ENCODE measurements around the gene GAS7.

Gene GAS7

DNA sequence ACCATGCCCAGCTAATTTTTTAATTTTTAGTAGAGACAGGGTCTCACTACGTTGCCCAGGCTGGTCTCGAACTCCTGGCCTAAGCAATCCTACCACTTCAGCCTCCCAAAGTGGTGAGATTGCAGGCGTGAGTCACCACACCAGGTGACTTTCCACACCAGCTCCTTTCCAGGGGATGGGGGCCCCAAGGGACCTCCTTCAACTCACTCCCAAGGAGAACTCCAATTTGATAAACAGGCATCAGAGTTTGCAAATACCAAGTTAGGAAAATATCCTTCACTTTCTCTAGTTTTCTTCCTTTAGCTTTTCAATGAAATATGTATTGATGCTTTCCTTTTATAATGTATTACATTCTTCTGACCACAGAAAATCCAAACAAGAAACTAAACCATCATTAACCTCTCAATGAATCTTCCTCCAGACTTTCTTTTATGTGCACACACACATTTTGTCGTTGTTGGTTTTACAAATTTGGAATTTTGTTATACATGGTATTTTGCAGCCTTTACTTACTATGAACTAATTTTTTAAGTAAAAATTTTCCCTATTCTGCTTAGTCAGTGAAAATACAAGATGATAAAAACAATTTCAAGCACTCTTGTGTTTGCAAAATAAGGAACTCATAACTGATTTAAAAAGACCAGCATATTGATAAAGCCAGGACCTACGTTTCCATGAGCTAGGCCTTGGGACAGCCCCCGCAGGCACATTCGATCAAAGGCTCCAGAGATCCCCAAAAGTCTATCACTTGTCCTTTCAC lies 32.0 kb downstream of the GAS7 start:
- Histone ChIP-seq H2BK5ac (ENCODE audit: low read depth, low read length, poor library complexity) (no peak overlapping the region), H3K79me2 (ENCODE audit: control insufficient read depth, insufficient read depth, low read length, poor library complexity) (no peaks in the 10 kb centered on the region), H3K23ac (ENCODE audit: low read length) (no peak overlapping the region), H3K9ac (ENCODE audit: low read length) (no peak overlapping the region), H3K27me3 (ENCODE audit: insufficient read depth, low read length) (no peaks in the 10 kb centered on the region), H3K36me3 (ENCODE audit: control insufficient read depth in 1 of 2, insufficient read depth in 2 of 2, low read length in 2 of 2) (no peaks in the 10 kb centered on the region), H3K14ac (ENCODE audit: low read length) (no peak overlapping the region), H3K18ac (ENCODE audit: low read length) (no peak overlapping the region), H3K79me1 (ENCODE audit: low read length) (peaks cover 3% of the 10 kb centered on the region), H3K9me3 (ENCODE audit: insufficient read depth, low read depth, low read length) (no peaks in the 10 kb centered on the region), H2AFZ (ENCODE audit: insufficient read depth, low read length, poor library complexity) (no peak overlapping the region), H4K91ac (ENCODE audit: low read depth, low read length) (no peak overlapping the region), H2AK5ac (ENCODE audit: low read length) (no peak overlapping the region), H4K8ac (ENCODE audit: low read depth, low read length) (no peak overlapping the region), H3K4me3 (ENCODE audit: low read depth, low read length) (no peak overlapping the region), H2BK120ac (ENCODE audit: insufficient read depth, low read length, poor library complexity) (no peak overlapping the region), H3K4me2 (ENCODE audit: low read length) (no peak overlapping the region), H3K4ac (ENCODE audit: low read depth, low read length) (peak overlapping the region; percentile 9), H2BK12ac (ENCODE audit: low read length) (no peak overlapping the region), H3K27ac (ENCODE audit: low read depth, low read length) (no peak overlapping the region), H4K12ac (ENCODE audit: low read depth, low read length) (no peak overlapping the region), H3K4me1 (ENCODE audit: control insufficient read depth in 1 of 2, insufficient read depth in 2 of 2, low read length in 2 of 2) (peaks cover 11 to 12% of the 10 kb centered on the region in 2 experiments)
- WGBS (ENCODE audit: extremely low coverage, insufficient coverage, insufficient read length) = no CpG with 5 or more reads among the region's 7 CpGs
- DNase-seq = no peak

DNA sequence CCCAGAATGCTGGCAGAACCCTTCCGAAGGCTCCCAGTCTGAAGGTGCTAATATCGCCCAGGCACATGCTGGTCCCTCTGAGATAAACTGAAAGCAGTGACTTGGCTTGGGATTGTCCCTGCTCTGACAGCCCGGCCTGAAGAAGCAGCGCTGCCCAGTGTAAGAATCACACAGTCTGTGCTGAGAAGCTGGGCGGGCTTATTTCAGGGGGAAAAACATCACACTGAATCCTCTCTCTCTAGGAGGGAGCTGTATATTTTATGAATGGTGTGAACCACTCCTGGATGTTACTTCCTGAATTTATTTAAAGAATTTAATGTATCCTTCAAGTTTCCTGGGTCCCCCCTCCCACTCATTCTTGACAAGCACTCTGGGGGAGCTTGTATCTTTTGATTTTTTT lies 36.3 kb downstream of the GAS7 start:
- DNase-seq = no peak
- Histone ChIP-seq H2BK12ac (ENCODE audit: low read length) (no peak overlapping the region), H3K4me3 (ENCODE audit: low read depth, low read length) (no peak overlapping the region), H2AK5ac (ENCODE audit: low read length) (no peak overlapping the region), H3K4ac (ENCODE audit: low read depth, low read length) (no peak overlapping the region), H2AFZ (ENCODE audit: insufficient read depth, low read length, poor library complexity) (no peak overlapping the region), H2BK120ac (ENCODE audit: insufficient read depth, low read length, poor library complexity) (no peak overlapping the region), H4K12ac (ENCODE audit: low read depth, low read length) (no peak overlapping the region), H3K18ac (ENCODE audit: low read length) (no peak overlapping the region), H4K8ac (ENCODE audit: low read depth, low read length) (no peak overlapping the region), H3K4me1 (ENCODE audit: control insufficient read depth in 1 of 2, insufficient read depth in 2 of 2, low read length in 2 of 2) (peaks cover 10 to 13% of the 10 kb centered on the region in 2 experiments), H3K14ac (ENCODE audit: low read length) (no peak overlapping the region), H2BK5ac (ENCODE audit: low read depth, low read length, poor library complexity) (no peak overlapping the region), H3K36me3 (ENCODE audit: control insufficient read depth in 1 of 2, insufficient read depth in 2 of 2, low read length in 2 of 2) (peaks cover 0 to 2% of the 10 kb centered on the region in 2 experiments), H3K27me3 (ENCODE audit: insufficient read depth, low read length) (no peaks in the 10 kb centered on the region), H3K79me1 (ENCODE audit: low read length) (peaks cover 1% of the 10 kb centered on the region), H3K9ac (ENCODE audit: low read length) (no peak overlapping the region), H3K9me3 (ENCODE audit: insufficient read depth, low read depth, low read length) (no peaks in the 10 kb centered on the region), H3K79me2 (ENCODE audit: control insufficient read depth, insufficient read depth, low read length, poor library complexity) (no peaks in the 10 kb centered on the region), H3K23ac (ENCODE audit: low read length) (no peak overlapping the region), H3K4me2 (ENCODE audit: low read length) (no peak overlapping the region), H3K27ac (ENCODE audit: low read depth, low read length) (no peak overlapping the region), H4K91ac (ENCODE audit: low read depth, low read length) (no peak overlapping the region)
- no CpG with 5 or more reads among the region's 5 CpGs for WGBS (ENCODE audit: extremely low coverage, insufficient coverage, insufficient read length)

DNA sequence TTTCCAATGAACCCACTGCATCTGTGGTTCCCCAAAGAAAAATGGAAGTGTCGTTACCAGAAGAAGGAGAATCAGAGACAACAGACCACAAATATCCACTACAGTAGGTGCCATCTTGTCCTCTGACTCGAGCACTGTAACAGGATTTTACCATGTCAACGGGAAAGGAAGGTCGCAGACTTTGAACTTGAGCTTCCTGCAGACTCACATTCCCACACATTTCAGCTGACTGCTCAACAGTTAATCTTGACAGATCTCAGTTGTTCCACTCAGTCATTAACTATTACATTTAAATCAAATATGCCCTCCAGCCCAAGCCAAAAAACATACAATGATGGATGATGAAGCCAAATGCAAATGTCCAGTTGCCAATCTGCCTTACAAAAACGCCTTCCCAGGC lies 37.0 kb downstream of the GAS7 start:
- no peaks in the 10 kb centered on the region for H3K79me2 ChIP-seq (ENCODE audit: control insufficient read depth, insufficient read depth, low read length, poor library complexity)
- no peak overlapping the region for H3K4me2 ChIP-seq (ENCODE audit: low read length)
- peaks cover 0 to 2% of the 10 kb centered on the region in 2 experiments for H3K36me3 ChIP-seq (ENCODE audit: control insufficient read depth in 1 of 2, insufficient read depth in 2 of 2, low read length in 2 of 2)
- DNase-seq = no peak
- H3K27ac ChIP-seq (ENCODE audit: low read depth, low read length) = no peak overlapping the region
- H3K14ac ChIP-seq (ENCODE audit: low read length) = no peak overlapping the region
- H3K18ac ChIP-seq (ENCODE audit: low read length) = no peak overlapping the region
- peaks cover 1% of the 10 kb centered on the region for H3K79me1 ChIP-seq (ENCODE audit: low read length)
- no CpG with 5 or more reads among the region's 5 CpGs for WGBS (ENCODE audit: extremely low coverage, insufficient coverage, insufficient read length)
- no peak overlapping the region for H3K4me3 ChIP-seq (ENCODE audit: low read depth, low read length)
- no peak overlapping the region for H3K4ac ChIP-seq (ENCODE audit: low read depth, low read length)
- no peak overlapping the region for H3K23ac ChIP-seq (ENCODE audit: low read length)
- no peak overlapping the region for H2BK5ac ChIP-seq (ENCODE audit: low read depth, low read length, poor library complexity)
- H2AK5ac ChIP-seq (ENCODE audit: low read length) = no peak overlapping the region
- H2AFZ ChIP-seq (ENCODE audit: insufficient read depth, low read length, poor library complexity) = no peak overlapping the region
- no peaks in the 10 kb centered on the region for H3K9me3 ChIP-seq (ENCODE audit: insufficient read depth, low read depth, low read length)
- no peak overlapping the region for H4K91ac ChIP-seq (ENCODE audit: low read depth, low read length)
- no peak overlapping the region for H4K12ac ChIP-seq (ENCODE audit: low read depth, low read length)
- H4K8ac ChIP-seq (ENCODE audit: low read depth, low read length) = no peak overlapping the region
- H3K27me3 ChIP-seq (ENCODE audit: insufficient read depth, low read length) = no peaks in the 10 kb centered on the region
- H2BK120ac ChIP-seq (ENCODE audit: insufficient read depth, low read length, poor library complexity) = no peak overlapping the region
- H3K9ac ChIP-seq (ENCODE audit: low read length) = no peak overlapping the region
- H2BK12ac ChIP-seq (ENCODE audit: low read length) = no peak overlapping the region
- H3K4me1 ChIP-seq (ENCODE audit: control insufficient read depth in 1 of 2, insufficient read depth in 2 of 2, low read length in 2 of 2) = peaks cover 14 to 20% of the 10 kb centered on the region in 2 experiments

DNA sequence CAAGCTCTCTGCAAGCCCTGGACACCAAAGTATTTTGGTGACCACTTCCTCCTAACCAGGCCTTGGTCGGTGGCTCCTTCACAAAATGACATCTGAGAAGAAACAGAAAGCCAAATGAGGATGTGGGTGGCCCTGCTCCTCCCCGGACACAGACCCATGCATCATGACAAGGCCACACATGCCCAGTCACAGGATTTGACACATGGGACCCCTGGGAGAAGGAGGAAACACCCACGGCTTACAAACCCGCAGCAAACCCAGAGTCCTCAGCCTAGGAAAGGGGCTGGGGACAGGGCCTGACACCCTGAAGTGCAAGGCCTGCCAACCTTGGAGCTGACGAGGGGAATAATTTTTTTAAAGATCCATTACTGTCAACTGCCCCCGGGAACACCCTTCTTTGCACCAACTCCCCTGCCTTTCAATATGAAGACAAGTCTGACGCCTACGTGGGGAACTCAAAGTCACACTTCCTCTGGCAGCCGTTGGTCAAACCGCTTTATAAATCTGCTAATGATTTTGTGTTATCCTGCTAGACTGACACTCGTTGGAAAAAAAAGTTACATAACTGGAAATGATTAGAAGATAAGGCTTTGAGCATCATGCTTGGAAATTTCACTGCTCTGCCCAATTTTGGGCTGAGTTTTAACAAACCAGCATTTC lies 41.3 kb downstream of the GAS7 start:
- peak; percentile 35 to 40 for DNase-seq
- H2AFZ ChIP-seq (ENCODE audit: insufficient read depth, low read length, poor library complexity) = no peak overlapping the region
- H2AK5ac ChIP-seq (ENCODE audit: low read length) = no peak overlapping the region
- no peak overlapping the region for H2BK5ac ChIP-seq (ENCODE audit: low read depth, low read length, poor library complexity)
- no peak overlapping the region for H3K9ac ChIP-seq (ENCODE audit: low read length)
- H2BK120ac ChIP-seq (ENCODE audit: insufficient read depth, low read length, poor library complexity) = no peak overlapping the region
- WGBS (ENCODE audit: extremely low coverage, insufficient coverage, insufficient read length) = no CpG with 5 or more reads among the region's 11 CpGs
- no peak overlapping the region for H2BK12ac ChIP-seq (ENCODE audit: low read length)
- H4K91ac ChIP-seq (ENCODE audit: low read depth, low read length) = no peak overlapping the region
- H4K12ac ChIP-seq (ENCODE audit: low read depth, low read length) = no peak overlapping the region
- peaks cover 0 to 2% of the 10 kb centered on the region in 2 experiments for H3K36me3 ChIP-seq (ENCODE audit: control insufficient read depth in 1 of 2, insufficient read depth in 2 of 2, low read length in 2 of 2)
- no peaks in the 10 kb centered on the region for H3K79me1 ChIP-seq (ENCODE audit: low read length)
- no peak overlapping the region for H3K23ac ChIP-seq (ENCODE audit: low read length)
- no peak overlapping the region for H3K4me3 ChIP-seq (ENCODE audit: low read depth, low read length)
- no peaks in the 10 kb centered on the region for H3K27me3 ChIP-seq (ENCODE audit: insufficient read depth, low read length)
- H3K9me3 ChIP-seq (ENCODE audit: insufficient read depth, low read depth, low read length) = no peaks in the 10 kb centered on the region
- H4K8ac ChIP-seq (ENCODE audit: low read depth, low read length) = no peak overlapping the region
- H3K79me2 ChIP-seq (ENCODE audit: control insufficient read depth, insufficient read depth, low read length, poor library complexity) = no peaks in the 10 kb centered on the region
- H3K4me1 ChIP-seq (ENCODE audit: control insufficient read depth in 1 of 2, insufficient read depth in 2 of 2, low read length in 2 of 2) = peaks cover 5 to 12% of the 10 kb centered on the region in 2 experiments
- H3K27ac ChIP-seq (ENCODE audit: low read depth, low read length) = no peak overlapping the region
- peak overlapping the region; percentile 8 for H3K18ac ChIP-seq (ENCODE audit: low read length)
- no peak overlapping the region for H3K4ac ChIP-seq (ENCODE audit: low read depth, low read length)
- no peak overlapping the region for H3K14ac ChIP-seq (ENCODE audit: low read length)
- H3K4me2 ChIP-seq (ENCODE audit: low read length) = no peak overlapping the region

All from trophoblast cell (in vitro differentiated cells and primary cell).